ENCODE results near the gene SPRN. TPM values are rescaled to one million over a fixed set of nuclear protein-coding genes. Genes with fewer than 3 reads are reported as not detected.

Gene SPRN
- total and polyA plus RNA-seq, 5 donors: 0.11 TPM; not detected in 4

DNA sequence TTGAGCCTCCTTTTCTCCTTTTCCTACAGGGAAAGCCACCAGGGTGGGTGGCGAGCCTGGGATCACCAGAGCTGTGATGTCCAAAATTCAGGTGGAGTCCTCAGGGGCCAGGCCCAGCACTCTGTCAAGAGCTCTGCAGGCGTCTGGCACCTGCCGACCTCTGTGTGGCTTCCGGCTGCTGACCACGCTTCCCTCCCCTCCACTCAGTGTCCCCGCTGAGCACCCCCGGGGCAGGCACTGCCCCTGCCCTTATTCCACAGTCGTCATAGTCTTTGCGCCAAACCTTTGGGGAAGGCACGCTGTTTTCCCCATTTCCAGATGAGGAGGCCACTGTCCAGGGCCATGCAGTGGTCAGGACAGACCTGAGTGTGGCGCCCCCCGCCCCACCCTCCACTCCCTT is 22.9 kb downstream of the SPRN start:
- Histone ChIP-seq H3K4me3 (ENCODE audit: low read length) (no peak overlapping the region), H3K27ac (ENCODE audit: low read length) (no peak overlapping the region), H3K4me1 (ENCODE audit: control insufficient read depth, insufficient read depth, low read length) (no peaks in the 10 kb centered on the region), H3K9me3 (ENCODE audit: control insufficient read depth, low read length) (no peaks in the 10 kb centered on the region), H3K27me3 (ENCODE audit: control insufficient read depth, insufficient read depth) (no peaks in the 10 kb centered on the region)
- 93% methylated on average over 12 of the region's 12 CpGs for WGBS
- ATAC-seq (peak in 1 of 2 donors; percentile 31), DNase-seq (peak in 2 of 3 donors; percentile 13 to 35)
- intact Hi-C loops (cut with DNase I): no loop called here

GRCh38 chr10:133400624-133401424 is 23.6 kb downstream of the SPRN start:
- ATAC-seq (no peak), DNase-seq (peak in 2 of 3 donors; percentile 7 to 31)
- no peak overlapping the region for H3K4me3 ChIP-seq (ENCODE audit: low read length)
- 86% methylated on average over 10 of the region's 10 CpGs for WGBS
- H3K27me3 ChIP-seq (ENCODE audit: control insufficient read depth, insufficient read depth): no peaks in the 10 kb centered on the region
- no peaks in the 10 kb centered on the region for H3K4me1 ChIP-seq (ENCODE audit: control insufficient read depth, insufficient read depth, low read length)
- intact Hi-C loops (cut with DNase I): no loop called here
- no peak overlapping the region for H3K27ac ChIP-seq (ENCODE audit: low read length)
- no peaks in the 10 kb centered on the region for H3K9me3 ChIP-seq (ENCODE audit: control insufficient read depth, low read length)

- intact Hi-C loops (cut with DNase I): no loop called here
- peak in 1 of 3 donors; percentile 34 for DNase-seq
These were observed 25.3 kb downstream of the SPRN start for GRCh38 chr10:133399123-133399601.

DNA sequence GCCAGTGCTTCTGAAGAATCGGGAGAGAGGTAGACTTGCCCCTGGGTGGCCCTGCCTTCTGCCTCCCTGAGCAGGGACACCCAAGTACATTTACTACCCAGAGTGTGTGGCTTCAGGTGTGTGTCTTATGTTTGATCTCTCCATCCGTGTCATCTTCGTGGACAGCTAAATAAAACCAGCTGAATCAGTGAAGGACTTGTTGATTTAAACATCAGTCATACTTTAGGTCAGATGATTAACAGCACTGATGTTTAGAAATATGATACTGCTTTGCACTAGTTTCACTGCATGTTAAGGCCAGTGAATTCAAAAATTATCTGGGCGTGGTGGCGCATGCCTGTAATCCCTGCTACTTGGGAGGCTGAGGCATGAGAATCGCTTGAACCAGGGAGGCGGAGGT is 26.5 kb downstream of the SPRN start:
- no peaks in the 10 kb centered on the region for H3K9me3 ChIP-seq (ENCODE audit: control insufficient read depth, low read length)

More at GRCh38 chr10:133399123-133399601, 25.3 kb downstream of the SPRN start:
- no peaks in the 10 kb centered on the region for H3K9me3 ChIP-seq (ENCODE audit: control insufficient read depth, low read length)
- no peak overlapping the region for H3K4me3 ChIP-seq (ENCODE audit: low read length)
- H3K4me1 ChIP-seq (ENCODE audit: control insufficient read depth, insufficient read depth, low read length): no peaks in the 10 kb centered on the region
- H3K27me3 ChIP-seq (ENCODE audit: control insufficient read depth, insufficient read depth): no peaks in the 10 kb centered on the region
- ATAC-seq: no peak
- no peak overlapping the region for H3K27ac ChIP-seq (ENCODE audit: low read length)
- WGBS: 95% methylated on average over 19 of the region's 19 CpGs

DNA sequence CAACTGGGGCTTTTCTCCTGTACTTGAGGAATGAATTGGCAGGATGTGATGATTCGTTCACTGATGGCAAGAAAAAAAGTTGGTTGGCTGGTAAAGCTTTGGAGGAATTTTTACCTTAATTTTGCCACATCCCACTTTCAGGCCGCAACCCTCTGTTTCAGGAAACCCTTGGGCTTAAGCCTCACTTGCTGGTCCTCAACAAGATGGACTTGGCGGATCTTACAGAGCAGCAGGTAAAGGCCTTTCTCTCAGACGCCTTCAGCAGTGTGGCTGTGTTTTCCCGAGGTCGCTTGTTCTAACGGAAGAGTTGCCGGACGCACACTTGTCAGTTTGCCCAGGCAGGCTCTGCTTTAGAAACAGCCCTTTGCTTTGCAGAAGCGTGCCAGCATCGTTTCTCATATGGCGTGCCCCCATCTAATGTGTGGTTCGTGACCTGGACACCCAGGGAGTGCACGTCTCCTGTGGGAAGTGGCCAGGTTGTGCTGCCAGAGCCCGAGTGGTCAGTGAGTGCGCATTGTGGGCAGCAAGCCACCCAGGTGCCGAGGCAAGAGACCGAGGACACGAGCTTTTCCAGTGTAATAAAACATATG is 28.3 kb downstream of the SPRN start:
- peak in 1 of 3 donors; percentile 22 for DNase-seq
- no peaks in the 10 kb centered on the region for H3K4me1 ChIP-seq (ENCODE audit: control insufficient read depth, insufficient read depth, low read length)
- WGBS: 93% methylated on average over 19 of the region's 19 CpGs
- no peak for ATAC-seq
- H3K4me3 ChIP-seq (ENCODE audit: low read length): no peak overlapping the region
- intact Hi-C loops (cut with DNase I): no loop called here
- no peaks in the 10 kb centered on the region for H3K9me3 ChIP-seq (ENCODE audit: control insufficient read depth, low read length)
- no peak overlapping the region for H3K27ac ChIP-seq (ENCODE audit: low read length)
- H3K27me3 ChIP-seq (ENCODE audit: control insufficient read depth, insufficient read depth): no peaks in the 10 kb centered on the region

More for the DNA sequence above, 26.5 kb downstream of the SPRN start:
- Histone ChIP-seq H3K27ac (ENCODE audit: low read length) (no peak overlapping the region), H3K27me3 (ENCODE audit: control insufficient read depth, insufficient read depth) (no peaks in the 10 kb centered on the region), H3K4me1 (ENCODE audit: control insufficient read depth, insufficient read depth, low read length) (no peaks in the 10 kb centered on the region), H3K4me3 (ENCODE audit: low read length) (no peak overlapping the region)
- ATAC-seq: no peak
- DNase-seq: peak in 1 of 3 donors; percentile 26
- 98% methylated on average over 7 of the region's 7 CpGs for WGBS
- intact Hi-C loops (cut with DNase I): no loop called here

DNA sequence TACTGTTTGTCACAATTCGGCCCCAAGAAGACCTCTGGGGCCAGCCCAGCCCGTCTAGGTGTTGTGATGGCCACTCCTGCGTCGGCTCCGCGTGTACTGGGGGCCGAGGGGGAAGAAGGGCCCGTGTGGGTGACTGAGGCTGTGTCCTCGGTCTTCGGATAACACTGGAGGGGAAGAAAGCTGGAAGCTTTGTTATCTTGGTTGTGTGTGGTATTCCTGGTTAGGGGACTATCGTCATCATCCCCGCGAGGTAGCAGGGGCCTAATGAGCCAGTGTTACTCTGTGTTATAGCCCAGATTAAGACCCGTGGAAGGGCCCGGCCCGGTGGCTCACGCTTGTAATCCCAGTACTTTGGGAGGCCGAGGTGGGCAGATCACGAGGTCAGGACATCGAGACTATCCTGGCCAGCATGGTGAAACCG is 29.6 kb downstream of the SPRN start:
- 30% methylated on average over 21 of the region's 21 CpGs for WGBS
- ATAC-seq (peak in 1 of 2 donors; percentile 10), DNase-seq (peak in 2 of 3 donors; percentile 22 to 43)
- Histone ChIP-seq H3K4me3 (ENCODE audit: low read length) (peak overlapping the region; percentile 60), H3K27me3 (ENCODE audit: control insufficient read depth, insufficient read depth) (no peaks in the 10 kb centered on the region), H3K9me3 (ENCODE audit: control insufficient read depth, low read length) (no peaks in the 10 kb centered on the region), H3K4me1 (ENCODE audit: control insufficient read depth, insufficient read depth, low read length) (no peaks in the 10 kb centered on the region), H3K27ac (ENCODE audit: low read length) (no peak overlapping the region)
- intact Hi-C loops (cut with DNase I): no loop called here

GRCh38 chr10:133394064-133394663 is 30.3 kb downstream of the SPRN start, which contains the start of gene MTG1:
TSS of gene MTG1 (plus strand) at chr10:133394157. CDS start at chr10:133394221, 64 bp downstream.
- DNase-seq (peak; percentile 96 to 99 (median 98)), ATAC-seq (peak; percentile 98)
- H3K4me3 ChIP-seq (ENCODE audit: low read length): peak within 1 kb of the TSS; percentile 60
- no peaks in the 10 kb centered on the region for H3K27me3 ChIP-seq (ENCODE audit: control insufficient read depth, insufficient read depth)
- intact Hi-C loops (cut with DNase I): no loop called here
- no peaks in the 10 kb centered on the region for H3K9me3 ChIP-seq (ENCODE audit: control insufficient read depth, low read length)
- H3K27ac ChIP-seq (ENCODE audit: low read length): peak within 1 kb of the TSS; percentile 73
- no peaks in the 10 kb centered on the region for H3K4me1 ChIP-seq (ENCODE audit: control insufficient read depth, insufficient read depth, low read length)
- WGBS: under 1% methylated on average over 69 of the region's 69 CpGs

DNA sequence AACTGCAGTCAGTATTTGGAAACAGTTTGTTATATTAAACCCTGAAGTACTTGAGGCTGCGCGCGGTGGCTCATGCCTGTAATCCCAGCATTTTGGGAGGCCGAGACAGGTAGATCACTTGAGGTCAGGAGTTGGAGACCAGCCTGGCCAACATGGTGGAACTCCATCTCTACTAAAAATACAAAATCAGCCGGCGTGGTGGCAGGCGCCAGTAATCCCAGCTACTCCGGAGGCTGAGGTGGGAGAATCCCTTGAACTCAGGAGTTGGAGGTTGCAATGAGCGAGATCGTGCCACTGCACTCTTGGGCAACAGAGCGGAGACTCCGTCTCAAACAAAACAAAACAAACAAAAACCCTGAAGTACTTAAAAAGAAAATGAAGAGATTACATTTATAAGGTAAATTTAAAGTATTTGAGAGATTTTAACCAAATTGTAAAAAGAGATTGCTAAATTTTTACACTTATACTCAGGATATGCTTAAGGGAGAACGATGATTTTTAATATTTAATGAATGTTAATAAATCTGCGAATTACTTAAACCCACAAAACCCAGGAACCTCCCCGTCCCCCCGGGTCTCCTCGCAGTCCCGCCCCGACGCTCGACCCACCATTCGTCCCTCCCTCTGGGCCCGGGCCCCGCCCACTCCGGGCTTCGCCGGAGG is 30.9 kb downstream of the SPRN start:
- H3K4me1 ChIP-seq (ENCODE audit: control insufficient read depth, insufficient read depth, low read length): no peaks in the 10 kb centered on the region
- ATAC-seq (no peak), DNase-seq (peak in 2 of 3 donors; percentile 35 to 46)
- no peaks in the 10 kb centered on the region for H3K9me3 ChIP-seq (ENCODE audit: control insufficient read depth, low read length)
- intact Hi-C loops (cut with DNase I): no loop called here
- H3K27me3 ChIP-seq (ENCODE audit: control insufficient read depth, insufficient read depth): no peaks in the 10 kb centered on the region
- 34% methylated on average over 27 of the region's 27 CpGs for WGBS
- peak overlapping the region; percentile 60 for H3K4me3 ChIP-seq (ENCODE audit: low read length)
- no peak overlapping the region for H3K27ac ChIP-seq (ENCODE audit: low read length)

DNA sequence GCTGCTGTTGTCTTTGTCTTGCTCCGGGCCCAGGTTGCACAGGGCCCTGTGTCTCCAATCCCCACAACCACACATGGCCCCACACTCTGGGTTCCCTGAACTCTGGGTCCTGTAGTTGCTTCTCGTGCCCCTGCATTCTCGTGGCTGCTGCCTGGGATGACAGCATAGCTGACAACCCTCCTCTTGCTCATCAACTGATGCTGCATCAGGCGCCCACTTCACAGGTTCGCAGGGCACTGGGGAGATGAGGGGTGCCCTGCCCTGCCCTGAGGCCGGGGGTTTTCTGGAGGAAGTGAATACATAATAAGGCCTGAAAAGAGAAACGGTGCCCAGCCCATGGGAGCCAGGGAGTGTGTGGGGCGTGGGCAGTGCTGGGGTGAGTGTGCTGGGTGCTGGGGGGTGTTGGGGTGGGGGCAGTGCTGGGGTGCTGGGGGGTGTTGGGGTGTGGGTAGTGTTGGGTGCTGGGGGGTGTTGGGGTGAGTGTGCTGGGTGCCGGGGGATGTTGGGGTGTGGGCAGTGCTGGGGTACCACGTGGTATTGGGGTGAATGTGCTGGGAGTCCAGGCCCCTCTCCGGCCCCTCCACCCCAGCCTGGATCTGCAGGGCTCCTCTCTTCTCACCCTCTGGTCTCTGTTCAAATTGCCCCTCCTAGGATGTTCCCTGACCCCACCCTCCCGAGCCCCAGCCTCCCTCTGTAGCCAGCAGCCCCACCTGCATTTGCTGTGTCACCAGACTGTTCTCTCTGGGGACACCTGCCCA is 32.5 kb downstream of the SPRN start:
- Histone ChIP-seq H3K4me1 (ENCODE audit: control insufficient read depth, insufficient read depth, low read length) (no peaks in the 10 kb centered on the region), H3K9me3 (ENCODE audit: control insufficient read depth, low read length) (no peaks in the 10 kb centered on the region), H3K27me3 (ENCODE audit: control insufficient read depth, insufficient read depth) (no peaks in the 10 kb centered on the region), H3K27ac (ENCODE audit: low read length) (no peak overlapping the region), H3K4me3 (ENCODE audit: low read length) (no peak overlapping the region)
- intact Hi-C loops (cut with DNase I): no loop called here
- 89% methylated on average over 12 of the region's 12 CpGs for WGBS
- DNase-seq (peak in 2 of 3 donors; percentile 38 to 40), ATAC-seq (no peak)

DNA sequence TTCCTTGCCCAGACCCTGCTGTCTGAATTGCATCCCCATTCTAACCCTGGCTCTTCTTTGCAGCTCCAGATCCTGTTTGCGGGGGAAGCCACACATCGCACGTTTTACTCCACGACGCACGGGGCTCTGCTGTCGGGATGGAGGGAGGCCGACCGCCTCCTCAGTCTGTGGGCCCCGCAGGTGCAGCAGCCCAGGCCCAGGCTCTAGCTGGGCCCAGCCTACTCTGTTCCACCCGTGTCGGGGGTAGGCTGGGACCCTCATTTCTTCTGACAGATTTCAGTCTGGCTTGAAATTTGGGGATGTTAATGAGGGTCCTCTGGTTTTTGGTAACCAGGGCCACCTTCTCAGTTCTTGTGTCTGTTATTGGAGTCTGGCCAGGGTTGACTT is 33.2 kb downstream of the SPRN start:
- no peaks in the 10 kb centered on the region for H3K4me1 ChIP-seq (ENCODE audit: control insufficient read depth, insufficient read depth, low read length)
- H3K27me3 ChIP-seq (ENCODE audit: control insufficient read depth, insufficient read depth): no peaks in the 10 kb centered on the region
- ATAC-seq (no peak), DNase-seq (peak in 1 of 3 donors; percentile 26)
- intact Hi-C loops (cut with DNase I): no loop called here
- 94% methylated on average over 12 of the region's 12 CpGs for whole genome bisulfite sequencing
- H3K27ac ChIP-seq (ENCODE audit: low read length): no peak overlapping the region
- H3K9me3 ChIP-seq (ENCODE audit: control insufficient read depth, low read length): no peaks in the 10 kb centered on the region
- H3K4me3 ChIP-seq (ENCODE audit: low read length): no peak overlapping the region
